Right ventricle myocardium inferior (tissue), 1 donor: ENCODE results near the gene MRPL14. TPM values are rescaled to one million over a fixed set of nuclear protein-coding genes. Genes with fewer than 3 reads are reported as not detected.
A peak's percentile ranks its signal among the peaks of the same experiment; 100 is the strongest.
"Not testable (repeated sequence)": the region's sequence is repeated elsewhere in the genome, so short reads cannot be mapped to it uniquely, and the experiment has no call there.

ENCODE experiments used
- ATAC-seq: fragments of 200-7000 bp; cut with Tn5 transposase; one replicate; pipeline ENCODE4 v1.9.1; 2020; ENCODE audit warnings: mild to moderate bottlenecking, moderate library complexity
- DNase-seq: peaks from one replicate; pipeline ENCODE4 v3.0.0; 2021; ENCODE audit errors: missing footprints
- intact Hi-C: fragments of 100-400 bp; cut with DNase I; formaldehyde crosslinking; loops from one replicate; pipeline ENCODE4 v1.11.0; 2022
- total RNA-seq: library from RNA; stranded (reverse); fragmentation: NEBNext Ultra II Directional; extraction: Animal tissue kit (Norgen Biotek cat#: 25700); gene quantifications from one replicate; pipeline ENCODE4 v1.2.1, GENCODE V29; 2021
- donor health status: DM: no; HTN: yes; CAD: no; lungs with severe emphysema.

Gene MRPL14
- total RNA-seq, 1 donor from 2014 or later, result 41.7 TPM

- intact Hi-C loops, result loop anchor here (1.0 kb wide), 1 partner anchor 56 kb away; no protein-coding TSS in a partner anchor
- ATAC-seq (peak; percentile 1), DNase-seq (no peak)
These were observed 24.8 kb upstream of the MRPL14 start for GRCh38 chr6:44152109-44152461.

DNA sequence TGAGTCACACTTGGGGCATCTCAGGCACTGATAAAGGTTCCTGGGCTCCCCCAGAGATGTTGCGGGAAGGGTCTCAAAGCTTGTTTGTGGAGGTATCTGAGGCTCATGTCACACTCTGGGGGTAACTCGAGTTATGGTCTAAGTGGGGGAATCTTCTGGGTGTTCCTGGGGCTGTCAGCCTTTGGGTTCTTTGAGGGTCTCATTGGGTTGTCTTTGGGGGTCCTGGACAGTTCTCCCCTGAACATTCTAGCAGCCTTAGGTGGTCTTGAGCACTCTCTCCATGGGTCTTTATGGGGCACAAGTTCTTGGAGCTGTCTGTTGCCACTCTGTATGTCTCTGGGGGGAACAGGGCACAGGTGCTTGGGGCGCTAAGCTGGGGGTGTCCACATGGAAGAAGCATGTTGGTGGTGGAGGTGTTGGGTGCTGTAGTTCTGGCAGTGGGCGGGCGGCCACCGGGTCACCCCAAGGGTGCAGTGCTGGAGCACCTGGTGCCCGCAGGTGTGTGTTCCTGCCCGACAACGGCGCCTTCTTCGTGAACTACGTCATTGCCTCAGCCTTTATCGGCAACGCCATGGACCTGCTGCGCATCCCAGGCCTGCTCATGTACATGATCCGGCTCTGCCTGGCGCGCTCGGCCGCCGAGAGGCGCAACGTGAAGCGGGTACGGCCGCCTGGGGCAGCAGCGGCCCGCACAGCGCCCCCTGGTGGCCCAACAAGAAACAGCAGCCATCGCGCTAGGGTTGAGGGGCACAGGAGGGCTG lies 24.3 kb upstream of the MRPL14 start:
- intact Hi-C loops, result loop anchor here (1.0 kb wide), 1 partner anchor 55 kb away; no protein-coding TSS in a partner anchor
- peak; percentile 91 for DNase-seq
- ATAC-seq, result peak; percentile 73

- no peak for ATAC-seq
- intact Hi-C loops, result no loop called here
These were observed 23.2 kb upstream of the MRPL14 start for GRCh38 chr6:44150317-44150917.

DNA sequence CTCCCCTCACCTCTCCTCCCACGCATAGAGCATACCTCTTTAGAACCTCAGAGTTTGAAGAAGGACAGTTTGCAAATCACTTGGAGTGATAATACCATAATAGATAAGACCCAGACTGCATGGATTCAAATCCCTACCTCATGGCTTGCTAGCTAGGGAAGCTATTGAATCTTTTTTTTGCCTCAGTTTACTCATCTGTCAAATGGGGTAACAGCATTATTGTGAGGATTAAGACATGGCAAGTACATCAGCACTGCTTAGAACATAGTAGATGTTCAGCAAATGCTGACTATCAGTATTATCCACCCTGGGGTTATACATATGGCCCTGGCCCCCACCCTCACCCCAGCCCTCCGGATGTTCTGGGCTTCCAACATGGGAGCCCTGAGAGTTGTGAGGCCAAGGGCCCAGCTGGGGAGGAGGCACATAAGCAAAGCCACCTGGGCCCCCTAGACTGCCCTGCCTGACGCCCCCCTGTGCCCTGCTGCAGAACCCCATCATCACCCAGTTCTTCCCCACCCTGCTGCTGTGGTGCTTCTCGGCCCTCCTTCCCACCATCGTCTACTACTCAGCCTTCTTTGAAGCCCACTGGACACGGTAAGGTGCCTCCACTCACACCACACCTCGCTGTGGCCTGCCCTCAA lies 22.2 kb upstream of the MRPL14 start:
- DNase-seq (no peak), ATAC-seq (no peak)
- intact Hi-C loops, result loop anchor here (2.0 kb wide), 1 partner anchor 21 kb away; no protein-coding TSS in a partner anchor

More at GRCh38 chr6:44150317-44150917, 23.2 kb upstream of the MRPL14 start:
- DNase-seq, result no peak

DNA sequence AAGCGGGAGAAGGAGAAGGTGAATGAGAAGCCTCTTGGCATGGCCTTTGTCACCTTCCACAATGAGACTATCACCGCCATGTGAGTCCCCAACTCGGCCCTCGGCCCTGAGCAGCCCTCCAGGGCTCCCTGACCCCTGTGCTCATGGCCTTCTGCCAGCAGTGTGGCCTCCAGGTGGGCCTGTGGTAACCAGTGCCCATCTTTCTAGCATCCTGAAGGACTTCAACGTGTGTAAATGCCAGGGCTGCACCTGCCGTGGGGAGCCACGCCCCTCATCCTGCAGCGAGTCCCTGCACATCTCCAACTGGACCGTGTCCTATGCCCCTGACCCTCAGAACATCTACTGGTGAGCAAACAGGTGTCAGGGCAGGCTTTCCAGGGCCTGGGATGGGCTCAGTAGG lies 21.1 kb upstream of the MRPL14 start:
- intact Hi-C loops, result loop anchor here (2.0 kb wide), 1 partner anchor 20 kb away; no protein-coding TSS in a partner anchor
- DNase-seq, result no peak
- ATAC-seq, result no peak

- DNase-seq, result no peak
- ATAC-seq, result no peak
- intact Hi-C loops, result no loop called here
These were observed 20.0 kb upstream of the MRPL14 start for GRCh38 chr6:44147256-44147655.

GRCh38 chr6:44146685-44147084 lies 19.4 kb upstream of the MRPL14 start:
- intact Hi-C loops, result no loop called here
- no peak for ATAC-seq
- no peak for DNase-seq

DNA sequence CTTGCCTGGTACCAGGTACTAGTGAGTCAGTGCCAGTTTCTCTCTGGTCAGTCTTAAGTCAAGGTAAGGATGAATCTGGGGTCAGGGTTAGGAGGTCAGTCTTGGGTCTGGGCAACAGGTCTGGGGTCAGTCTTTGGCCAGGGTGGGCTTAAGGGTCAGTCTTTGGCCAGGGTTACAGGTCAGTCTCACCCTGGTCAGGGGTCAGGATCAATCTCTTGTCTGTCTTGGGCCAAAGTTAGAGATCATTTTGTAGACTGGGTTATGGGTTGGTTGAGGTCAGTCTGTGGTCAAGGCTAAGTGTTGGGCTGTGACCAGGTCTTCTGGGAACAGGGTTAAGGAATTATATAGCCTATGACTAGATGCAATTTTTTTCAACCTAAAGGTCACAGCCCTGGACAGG lies 18.6 kb upstream of the MRPL14 start:
- no peak for ATAC-seq
- DNase-seq, result no peak
- intact Hi-C loops, result no loop called here

DNA sequence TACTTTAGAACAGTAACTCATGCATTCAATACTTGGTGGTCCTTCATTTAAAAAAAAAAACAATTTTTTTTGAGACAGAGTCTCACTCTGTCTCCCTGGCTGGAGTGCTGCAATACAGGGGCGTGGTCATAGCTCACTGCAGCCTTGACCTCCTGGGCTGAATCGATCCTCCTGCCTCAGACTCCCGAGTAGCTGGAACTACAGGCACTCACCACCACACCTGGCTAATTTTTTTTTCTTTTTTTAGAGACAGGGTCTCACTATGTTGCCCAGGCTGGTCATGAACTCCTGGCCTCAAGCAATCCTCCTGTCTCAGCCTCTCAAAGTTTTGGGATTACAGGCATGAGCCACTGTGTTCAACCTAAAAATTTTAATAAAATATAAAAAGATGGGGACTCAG lies 17.3 kb upstream of the MRPL14 start:
- ATAC-seq, DNase-seq, intact Hi-C loops: not testable (repeated sequence)

DNA sequence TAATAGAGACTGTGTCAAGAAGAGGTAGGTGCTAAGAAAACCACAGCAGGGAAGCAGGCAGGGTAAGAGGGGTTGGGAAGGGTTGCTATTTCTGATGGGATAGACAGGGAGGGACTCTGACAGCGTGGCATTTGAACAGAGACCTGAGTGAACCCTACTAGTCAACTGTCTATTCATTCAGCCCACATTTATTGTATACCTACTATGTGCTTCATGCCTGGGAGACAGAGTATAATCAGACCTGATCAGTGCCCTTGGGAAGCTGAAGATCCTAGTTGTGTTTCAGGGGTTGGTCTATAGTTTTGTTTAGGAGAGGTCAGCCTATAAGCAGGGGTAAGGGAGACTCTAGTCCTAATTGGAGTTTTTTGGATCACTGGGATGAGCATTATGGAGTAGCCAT lies 16.5 kb upstream of the MRPL14 start:
- no peak for DNase-seq
- no peak for ATAC-seq
- intact Hi-C loops, result no loop called here

DNA sequence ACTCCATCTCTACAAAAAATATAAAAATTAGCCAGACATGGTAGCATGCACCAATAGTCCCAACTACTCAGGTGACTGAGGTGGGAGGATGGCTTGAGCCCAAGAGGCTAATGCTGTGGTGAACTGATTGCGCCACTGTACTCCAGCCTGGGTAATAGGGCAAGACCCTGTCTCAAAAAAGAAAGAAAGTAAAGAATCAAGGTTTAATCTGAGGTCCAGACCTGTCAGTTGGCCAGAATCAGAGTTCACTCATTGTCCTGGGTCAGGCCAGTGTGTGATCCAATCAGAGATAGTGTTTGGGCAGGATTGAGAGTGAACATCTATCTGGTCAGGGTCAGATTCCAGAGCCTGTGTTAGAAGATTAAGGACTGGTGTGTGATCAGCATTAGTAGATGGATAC lies 15.6 kb upstream of the MRPL14 start:
- no peak for ATAC-seq
- DNase-seq, result no peak
- intact Hi-C loops, result no loop called here

DNA sequence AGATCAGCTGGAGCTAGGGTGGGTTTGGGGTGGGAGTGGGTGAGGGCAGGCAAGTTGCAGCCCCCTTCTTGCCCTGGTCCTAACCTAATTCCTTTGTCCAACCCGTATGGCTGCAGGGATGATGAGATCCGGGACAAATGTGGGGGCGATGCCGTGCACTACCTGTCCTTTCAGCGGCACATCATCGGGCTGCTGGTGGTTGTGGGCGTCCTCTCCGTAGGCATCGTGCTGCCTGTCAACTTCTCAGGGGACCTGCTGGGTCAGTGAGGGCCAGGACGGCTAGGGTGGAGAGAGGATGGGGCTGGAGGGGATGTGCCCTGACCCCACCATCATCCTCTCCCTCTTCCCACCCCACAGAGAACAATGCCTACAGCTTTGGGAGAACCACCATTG lies 12.1 kb upstream of the MRPL14 start:
- intact Hi-C loops, result no loop called here
- no peak for ATAC-seq
- no peak for DNase-seq

- ATAC-seq, result no peak
- intact Hi-C loops, result no loop called here
- DNase-seq, result no peak
These were observed 11.6 kb upstream of the MRPL14 start for GRCh38 chr6:44138717-44139350.

GRCh38 chr6:44135875-44136274 lies 8.6 kb upstream of the MRPL14 start:
- DNase-seq (no peak), ATAC-seq (no peak)
- intact Hi-C loops, result no loop called here

- intact Hi-C loops, result no loop called here
- no peak for ATAC-seq
These were observed 8.0 kb upstream of the MRPL14 start for GRCh38 chr6:44135173-44135758.

GRCh38 chr6:44133981-44134711 lies 6.9 kb upstream of the MRPL14 start:
- no peak for ATAC-seq
- intact Hi-C loops, result loop anchor here (5.0 kb wide), 1 partner anchor 37 kb away; no protein-coding TSS in a partner anchor
- no peak for DNase-seq

More at GRCh38 chr6:44135173-44135758, 8.0 kb upstream of the MRPL14 start:
- no peak for DNase-seq

GRCh38 chr6:44133003-44133931 lies 6.0 kb upstream of the MRPL14 start:
- DNase-seq (no peak), ATAC-seq (peak; percentile 80)
- intact Hi-C loops, result loop anchor here (5.0 kb wide), 1 partner anchor 36 kb away; no protein-coding TSS in a partner anchor
